Heart left ventricle (tissue), 16 donors: ENCODE results near the gene ERRFI1. TPM values are rescaled to one million over a fixed set of nuclear protein-coding genes. Genes with fewer than 3 reads are reported as not detected.

Experiments used
- ATAC-seq, 4 donors: fragments of 200-7000 bp; cut with Tn5 transposase; one replicate each; pipeline ENCODE4 v1.9.1; 2020 to 2022; ENCODE audit warnings: moderate library complexity in 4 of 4, mild to moderate bottlenecking in 3 of 4, moderate number of reproducible peaks in 1 of 4
- DNase-seq, 5 donors: peaks; one replicate each; pipeline ENCODE4 v3.0.0-alpha.2; 2020
- H3K27ac ChIP-seq, 12 donors: fragments of 200-600 bp; sonication (generic) in 4 of 12; one replicate each; pipeline versions ENCODE4 v1.5.0 to v1.8.0; 2016 to 2022; ENCODE audit warnings: mild to moderate bottlenecking in 2 of 12
- H3K27me3 ChIP-seq, 9 donors: fragments of 200-600 bp; sonication (generic) in 2 of 9; one replicate each; pipeline versions ENCODE4 v1.5.1 to v1.8.0; 2016 to 2022; ENCODE audit warnings: mild to moderate bottlenecking in 3 of 9
- H3K36me3 ChIP-seq, 9 donors: fragments of 200-600 bp; sonication (generic) in 2 of 9; one replicate each; pipeline versions ENCODE4 v1.5.0 to v1.8.0; 2018 to 2022; ENCODE audit warnings: mild to moderate bottlenecking in 2 of 9
- H3K4me1 ChIP-seq, 12 donors: fragments of 200-600 bp; sonication (generic) in 4 of 12; one replicate each; pipeline versions ENCODE4 v1.5.0 to v1.8.0; 2016 to 2022; ENCODE audit warnings: mild to moderate bottlenecking in 3 of 12
- H3K4me3 ChIP-seq, 12 donors: fragments of 200-600 bp; sonication (generic) in 4 of 12; one replicate each; pipeline versions ENCODE4 v1.5.0 to v1.8.0; 2017 to 2022; ENCODE audit warnings: mild to moderate bottlenecking in 9 of 12, moderate library complexity in 4 of 12
- H3K9me3 ChIP-seq, 12 donors: fragments of 200-600 bp; sonication (generic) in 4 of 12; one replicate each; pipeline versions ENCODE4 v1.5.0 to v1.8.0; 2016 to 2022; ENCODE audit warnings: mild to moderate bottlenecking in 1 of 12
- CTCF ChIP-seq, 12 donors: fragments of 200-600 bp; sonication (generic) in 4 of 12; IDR thresholded peaks; one replicate each; pipeline versions ENCODE4 v1.5.0 to v1.8.0; 2018 to 2022; ENCODE audit warnings: antibody characterized with exemption in 12 of 12, mild to moderate bottlenecking in 5 of 12
- POLR2A ChIP-seq, 2 donors: fragments of 450-650 bp; IDR thresholded peaks; one replicate each; pipeline ENCODE4 v1.6.1; 2017; ENCODE audit warnings: antibody characterized with exemption in 2 of 2, mild to moderate bottlenecking in 2 of 2, moderate library complexity in 2 of 2
- WGBS, 4 donors: extraction: QIAGEN DNeasy Blood & Tissue Kit in 2 of 4; methylation state at CpG; one replicate each; pipeline versions ENCODE4 v1.1.5 to v1.1.7; 2013 to 2018; 5-methylcytosine and 5-hydroxymethylcytosine counted together
- intact Hi-C, 10 donors: fragments of 100-400 bp; cut with DNase I; formaldehyde crosslinking; loops; one replicate each; pipeline versions ENCODE4 v1.11.1 to v1.14.2; 2022
- long read RNA-seq, 3 donors: library from polyadenylated mRNA; unstranded; transcript quantifications; one replicate each; pipeline ENCODE4 v2.0.0, GENCODE V29; 2020 to 2021
- polyA plus RNA-seq, 2 donors: library from polyadenylated mRNA; stranded (reverse); fragments of 200-250 nt; gene quantifications; one replicate each; pipeline ENCODE4 v1.2.3, GENCODE V29; 2013
- total RNA-seq, 9 donors: library from RNA; depleted of rRNA in 2 of 9; stranded (reverse); fragments of >200 nt in 2 of 9; fragmentation: NEBNext Ultra II Directional in 3 of 9; extraction: Animal tissue kit (Norgen Biotek cat#: 25700) in 3 of 9; gene quantifications; one replicate each; pipeline versions ENCODE4 v1.1.0 to v1.2.4, GENCODE V29; 2016 to 2023
- donor health status: ischemic (EF 13 %, LVEDD 7.1; RV severe dilation, severe dysfunction).
- donor health status: healthy with polysubstance abuse.
- donor health status: DM: no; HTN: yes; CAD: no.
- donor health status: DM: no; HTN: no; CAD: no.
- donor health status: ischemic (EF 25% LVEDD 6.9; RV normal size, moderate dysfunction).
- donor health status: ischemic (EF 25% LVEDD 5.7; RV mildly dilated, moderate dysfunction).
- donor health status: healthy.
- donor health status: DM: yes; HTN: yes; CAD: no.
- donor health status: ischemic (EF 35%, LVEDD 5.7; RV mildly dilated, moderate dysfunction).
- donor health status: nonischemic (EF 11% LVEDD 7.7; RV severe dilation, severe dysfunction).
- donor health status: DM: yes; HTN: yes; CAD: no.
- donor health status: PGD.
- donor health status: ischemic (EF 29% LVEDD 5.4; RV normal size, mild dysfunction).
- donor health status: nonischemic (EF 23%, LVEDD 6.1; RV moderate dilation, normal function).

The ERRFI1 gene
- total RNA-seq (10 to 100 TPM in 5 of 9 donors, 1 to 10 TPM in 4; 6.2 to 16.1 (median 12.0) TPM), polyA plus RNA-seq (10 to 100 TPM in 1 of 2 donors, 1 to 10 TPM in 1; 3.8 to 26.0 TPM)
- long read RNA-seq, donor 1, partial matches to known transcripts = 0 of 1 reads
- long read RNA-seq, donor 1, other reads (novel, unspliced or antisense) = 1 of 1 reads
- long read RNA-seq, donor 2, transcript ERRFI1-201 (4 exons, 3,104 nt) = major isoform, 6 of 9 reads
- long read RNA-seq, donor 2, partial matches to known transcripts = 1 of 9 reads
- long read RNA-seq, donor 2, other reads (novel, unspliced or antisense) = 2 of 9 reads
- long read RNA-seq, donor 3, partial matches to known transcripts = 0 of 3 reads
- long read RNA-seq, donor 3, other reads (novel, unspliced or antisense) = 0 of 3 reads

- peak; percentile 94 to 98 (median 96) for DNase-seq
- intact Hi-C loops = loop anchor here in 8 of 10 donors (1.0 to 10.0 kb wide), 9 partner anchors 44 to 418 kb away; partner anchors contain the start of gene SLC45A1 (in 2 of the 8)
- ATAC-seq = peak; percentile 94 to 98 (median 96)
- Histone ChIP-seq H3K36me3 (no peaks in the 10 kb centered on the region), H3K27me3 (peaks cover 0 to 17% (median 0%) of the 10 kb centered on the region in 9 donors), H3K9me3 (no peaks in the 10 kb centered on the region), H3K27ac (peak within 1 kb of the TSS; percentile 61 to 96 (median 88)), H3K4me1 (peaks cover 0 to 49% (median 29%) of the 10 kb centered on the region in 12 donors), H3K4me3 (peak within 1 kb of the TSS; percentile 66 to 95 (median 86))
- TF ChIP-seq CTCF (IDR thresholded peaks at IDR 0.05) = peak in 3 of 12 donors; percentile 8 to 21 (median 11)
- peak; percentile 94 to 99 for TF ChIP-seq POLR2A (IDR thresholded peaks at IDR 0.05)
- 3 to 12% (median 5%) methylated on average over 40 to 98 of the region's 98 CpGs for WGBS, 4 donors
Measured at GRCh38 chr1:8026153-8026975, at the start of gene ERRFI1. Gene ERRFI1 (minus strand): TSS chr1:8026309. CDS start chr1:8015619, 10,690 bp downstream.

GRCh38 chr1:8075511-8076051, 49.5 kb upstream of the ERRFI1 start:
- WGBS, 4 donors = 92 to 97% (median 94%) methylated on average over 10 of the region's 10 CpGs
- H3K4me3 ChIP-seq = no peak overlapping the region
- ATAC-seq (no peak), DNase-seq (no peak)
- no peaks in the 10 kb centered on the region for H3K9me3 ChIP-seq
- H3K36me3 ChIP-seq = no peaks in the 10 kb centered on the region
- H3K4me1 ChIP-seq = peaks cover 0 to 28% (median 10%) of the 10 kb centered on the region in 12 donors
- intact Hi-C loops = no loop called here
- no peaks in the 10 kb centered on the region for H3K27me3 ChIP-seq
- no peak for TF ChIP-seq CTCF (IDR thresholded peaks at IDR 0.05)
- no peak for TF ChIP-seq POLR2A (IDR thresholded peaks at IDR 0.05)
- no peak overlapping the region for H3K27ac ChIP-seq

- Histone ChIP-seq H3K4me1 (peaks cover 0 to 24% (median 9%) of the 10 kb centered on the region in 12 donors), H3K9me3 (no peaks in the 10 kb centered on the region), H3K27ac (no peak overlapping the region), H3K27me3 (no peaks in the 10 kb centered on the region), H3K36me3 (no peaks in the 10 kb centered on the region), H3K4me3 (no peak overlapping the region)
- DNase-seq (no peak), ATAC-seq (no peak)
- intact Hi-C loops = no loop called here
- WGBS, 4 donors = 66 to 83% (median 75%) methylated on average over 7 of the region's 7 CpGs
- TF ChIP-seq CTCF (IDR thresholded peaks at IDR 0.05) (no peak), POLR2A (IDR thresholded peaks at IDR 0.05) (no peak)
Measured at GRCh38 chr1:8073112-8073855, 47.2 kb upstream of the ERRFI1 start.
